GM10847 (cell line): ENCODE results near the gene CTNNBIP1.

Experiments used
- POLR2A ChIP-seq: IDR thresholded peaks from 2 replicates; pipeline ENCODE4 v1.6.1; 2011; ENCODE audit not compliant: insufficient read length; ENCODE audit errors: extremely low read depth

The CTNNBIP1 gene

DNA sequence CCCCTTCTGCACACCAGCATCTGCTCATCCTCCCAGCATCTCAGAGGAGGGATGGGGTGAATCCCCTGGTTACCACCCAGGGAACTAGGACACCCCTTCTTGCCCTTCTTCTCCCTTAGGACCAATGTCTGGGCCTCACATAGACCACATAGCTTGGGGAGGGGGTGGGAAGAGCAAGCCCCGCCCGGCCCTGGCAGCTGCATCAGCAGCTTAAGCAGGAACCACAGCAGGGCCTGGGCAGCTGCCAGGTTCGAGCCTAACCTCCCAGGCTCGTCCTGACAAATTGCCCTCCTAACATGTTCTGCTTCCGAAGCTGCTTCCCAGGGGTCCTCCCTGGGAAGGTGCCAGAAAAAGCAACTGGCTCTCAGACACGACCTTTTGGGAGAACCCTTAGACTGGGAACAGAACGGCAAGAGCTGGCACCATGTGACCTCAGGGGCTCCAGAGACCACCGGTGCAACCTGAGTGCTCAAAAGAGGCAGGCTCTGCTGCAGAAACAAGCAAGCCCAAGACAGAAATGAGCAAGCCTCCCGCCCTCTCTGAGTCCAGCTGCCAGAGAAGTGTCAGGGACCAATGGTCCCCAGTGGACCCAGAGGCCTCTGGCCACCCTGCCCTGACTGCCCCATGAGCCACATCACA is 67.9 kb downstream of the CTNNBIP1 start:
- no peak for TF ChIP-seq POLR2A

DNA sequence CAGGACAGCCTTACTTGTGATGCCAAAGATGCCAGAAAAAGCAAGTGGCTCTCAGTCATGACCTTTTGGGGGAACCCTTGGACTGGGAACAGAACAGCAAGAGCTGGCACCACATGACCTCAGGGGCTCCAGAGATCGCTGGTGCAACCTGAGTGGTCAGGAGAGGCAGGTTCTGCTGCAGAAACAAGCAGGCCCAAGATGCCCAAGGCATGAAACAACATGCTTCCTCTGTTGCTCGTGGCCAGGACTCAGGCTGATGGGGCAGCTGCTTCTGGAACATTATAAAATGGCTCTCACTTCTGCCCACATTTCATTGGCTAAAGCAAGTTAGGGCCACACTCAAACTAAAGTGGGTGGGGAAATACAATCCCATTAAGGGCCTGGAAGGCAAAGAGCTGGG is 68.6 kb downstream of the CTNNBIP1 start:
- no peak for TF ChIP-seq POLR2A

DNA sequence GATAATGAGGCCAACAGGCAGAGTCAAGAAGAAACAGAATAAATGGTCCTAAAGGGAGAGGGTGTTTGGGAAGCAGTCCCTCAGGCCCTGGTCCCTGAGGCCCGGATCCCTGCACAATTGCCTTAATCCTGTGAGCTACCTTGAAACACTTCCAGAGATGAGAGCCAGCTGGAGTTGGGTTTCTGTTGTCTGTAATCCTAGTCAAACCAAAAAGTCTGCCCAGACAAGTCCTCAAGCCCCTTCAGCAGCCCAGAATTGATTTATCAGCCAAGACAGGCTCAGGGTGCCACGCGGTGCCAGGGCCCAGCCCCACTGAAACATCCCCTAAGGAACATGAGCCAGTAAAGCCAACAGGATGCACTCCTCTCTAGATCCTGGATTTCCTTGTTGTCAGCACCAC is 69.9 kb downstream of the CTNNBIP1 start:
- TF ChIP-seq POLR2A, result no peak

DNA sequence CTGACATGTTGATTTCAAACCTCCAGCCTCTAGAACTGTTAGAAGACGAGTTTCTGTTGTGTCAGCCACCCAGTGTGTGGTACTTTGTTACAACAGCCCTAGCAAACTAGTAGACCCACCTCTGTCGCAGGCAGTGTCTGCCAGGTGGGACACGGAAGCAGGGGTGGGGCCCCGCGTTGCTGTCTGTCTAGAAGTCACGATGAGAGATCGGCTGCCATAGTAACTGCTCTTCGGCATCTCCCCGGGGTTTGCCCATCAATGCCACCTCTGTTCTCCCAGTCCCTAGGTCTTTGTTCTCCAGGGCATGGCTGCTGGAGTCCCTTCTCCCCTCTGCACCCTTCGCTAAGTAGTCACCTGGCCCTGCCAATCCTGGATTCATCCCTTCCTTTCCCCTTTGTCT is 71.1 kb downstream of the CTNNBIP1 start:
- TF ChIP-seq POLR2A, result no peak

DNA sequence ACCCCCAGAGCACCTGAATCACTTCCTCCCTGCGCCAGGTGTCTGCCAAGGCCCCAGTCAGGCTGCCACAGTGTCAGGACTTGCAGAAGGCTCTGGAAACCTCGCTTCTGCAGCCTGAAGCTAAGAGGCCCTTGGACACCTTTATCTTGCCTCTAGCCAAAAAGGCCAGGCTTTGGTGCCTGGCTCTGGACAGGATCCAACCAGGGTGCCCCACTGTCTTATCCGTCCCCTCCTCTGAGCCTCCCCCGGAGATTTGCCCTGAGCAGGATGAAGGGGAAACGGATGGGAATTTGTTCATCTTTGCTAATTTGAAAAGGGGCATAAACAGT is 73.5 kb downstream of the CTNNBIP1 start:
- TF ChIP-seq POLR2A, result no peak

DNA sequence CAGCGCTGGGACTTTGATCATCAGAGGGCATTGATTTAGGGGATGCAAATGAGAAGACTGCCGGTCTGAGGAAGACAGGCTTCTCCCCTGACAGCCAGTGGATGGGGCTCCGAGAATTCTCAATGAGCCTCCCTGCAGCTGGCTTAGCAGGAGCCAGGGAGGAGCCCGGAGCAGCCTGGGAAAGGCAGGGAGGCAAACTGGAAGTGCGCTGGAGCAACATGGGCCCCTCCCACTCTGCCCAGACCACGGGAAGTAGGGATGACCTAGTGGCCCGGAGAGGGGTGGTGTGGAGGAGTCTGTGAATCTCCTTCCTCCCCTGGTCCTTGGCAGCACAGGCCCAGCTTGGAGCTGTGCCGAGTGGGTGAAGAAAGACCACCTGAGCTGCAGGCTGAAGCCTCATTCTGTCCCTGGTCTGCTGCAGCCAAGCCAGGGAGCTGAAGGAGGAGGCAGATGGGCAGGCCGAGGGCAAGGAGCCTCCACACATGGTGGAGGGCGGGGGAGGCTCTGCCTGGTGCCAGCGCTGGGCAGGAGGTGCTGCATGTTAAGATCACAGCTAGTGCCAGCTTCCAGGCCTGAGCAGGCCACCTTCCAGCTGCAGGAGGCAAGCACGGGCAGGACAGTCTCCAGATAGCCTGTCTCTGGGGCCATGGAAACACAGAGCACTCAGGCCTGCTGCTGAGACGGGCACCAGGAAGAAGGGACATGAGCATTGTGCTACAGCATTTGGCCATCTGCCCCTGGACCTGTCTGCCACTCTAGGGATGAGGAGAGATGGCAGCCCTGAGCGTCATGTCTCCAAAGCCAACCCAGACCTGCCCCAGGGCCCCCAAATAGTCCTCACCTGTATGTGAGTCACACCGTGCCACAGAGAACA is 74.1 kb downstream of the CTNNBIP1 start:
- TF ChIP-seq POLR2A, result no peak

DNA sequence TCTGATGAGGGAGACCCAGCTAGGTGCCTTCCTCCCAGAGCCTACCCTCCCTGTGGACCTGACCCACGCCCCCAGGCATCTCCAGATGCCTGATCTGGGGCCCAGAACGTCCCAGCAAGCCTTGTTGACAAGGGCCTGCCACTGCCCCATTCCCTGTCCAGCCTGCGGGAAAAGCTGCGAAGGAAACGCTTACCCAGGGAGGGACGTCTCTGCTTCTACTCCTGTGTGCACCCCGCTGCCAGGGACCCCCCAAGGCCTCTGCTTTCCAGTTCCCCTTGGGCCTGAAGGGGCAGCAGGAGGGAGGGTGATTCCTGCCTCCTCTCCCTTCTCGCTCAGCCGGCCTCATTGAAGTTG is 74.7 kb downstream of the CTNNBIP1 start:
- no peak for TF ChIP-seq POLR2A

DNA sequence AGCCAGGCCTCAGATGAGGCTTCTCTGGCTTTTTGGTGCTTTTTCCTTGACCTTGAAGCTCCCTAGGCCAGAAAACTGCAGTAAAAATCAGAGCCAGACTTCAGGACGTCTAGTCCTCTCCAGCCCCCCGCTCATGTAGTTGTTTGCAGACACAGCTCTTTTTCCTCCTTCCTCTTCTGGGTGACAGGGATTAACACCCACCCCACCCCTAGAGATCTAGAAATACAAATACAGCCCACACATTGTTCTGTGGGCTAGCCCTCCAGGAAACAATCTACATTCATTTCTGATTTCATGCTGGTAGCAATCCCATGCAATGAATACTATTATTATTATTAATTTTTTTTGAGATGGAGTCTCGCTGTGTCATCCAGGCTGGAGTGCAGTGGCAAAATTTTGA is 76.4 kb downstream of the CTNNBIP1 start:
- TF ChIP-seq POLR2A, result no peak

DNA sequence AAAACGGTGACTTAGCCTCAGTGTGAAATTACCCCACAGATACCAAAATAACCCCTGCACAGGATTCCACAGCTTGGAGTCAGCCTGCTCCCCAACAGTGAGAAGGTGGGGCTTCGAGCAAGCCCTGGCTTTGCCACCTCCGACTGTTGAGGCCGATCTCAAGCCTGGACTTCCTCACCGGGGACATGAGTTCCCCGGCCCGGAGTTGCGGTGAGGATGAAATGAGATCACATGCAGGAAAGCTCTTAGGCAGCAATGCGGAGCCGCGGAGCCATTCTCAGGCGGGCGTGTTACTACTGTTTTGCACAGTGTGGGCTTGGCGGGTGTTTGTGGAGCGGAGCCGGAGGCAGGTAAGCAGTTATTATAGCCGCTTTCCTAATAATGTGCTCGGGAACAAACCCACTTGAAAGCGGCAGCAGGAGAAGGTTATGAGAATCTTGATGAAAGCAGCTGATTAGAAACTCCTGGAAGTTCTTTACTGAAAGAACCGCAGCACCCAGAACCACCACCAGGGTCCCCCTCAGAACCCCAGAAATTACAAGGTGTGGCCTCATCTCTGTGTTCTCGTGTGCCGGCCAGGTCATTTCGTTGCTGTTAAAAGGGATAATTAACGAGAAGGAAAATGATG is 82.4 kb downstream of the CTNNBIP1 start:
- no peak for TF ChIP-seq POLR2A

DNA sequence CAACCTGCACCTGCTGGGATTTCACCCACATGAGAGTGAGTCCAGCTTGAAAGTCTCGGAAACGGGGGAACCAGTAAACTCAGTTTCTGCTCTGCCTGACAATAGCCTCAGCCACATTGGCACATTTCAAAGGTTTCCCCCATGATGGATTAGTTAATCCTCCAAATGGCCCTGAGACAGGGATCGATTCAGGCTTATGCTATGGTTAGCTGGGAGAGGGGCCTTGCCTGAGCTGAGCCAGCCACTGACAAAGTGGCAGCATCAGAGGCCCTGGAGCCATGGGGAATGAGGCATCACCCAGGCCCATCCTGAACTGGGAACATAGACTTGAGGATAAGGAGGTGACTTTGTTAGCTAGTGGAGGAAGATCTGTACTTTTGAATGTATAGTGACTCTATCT is 83.5 kb downstream of the CTNNBIP1 start:
- TF ChIP-seq POLR2A, result no peak

DNA sequence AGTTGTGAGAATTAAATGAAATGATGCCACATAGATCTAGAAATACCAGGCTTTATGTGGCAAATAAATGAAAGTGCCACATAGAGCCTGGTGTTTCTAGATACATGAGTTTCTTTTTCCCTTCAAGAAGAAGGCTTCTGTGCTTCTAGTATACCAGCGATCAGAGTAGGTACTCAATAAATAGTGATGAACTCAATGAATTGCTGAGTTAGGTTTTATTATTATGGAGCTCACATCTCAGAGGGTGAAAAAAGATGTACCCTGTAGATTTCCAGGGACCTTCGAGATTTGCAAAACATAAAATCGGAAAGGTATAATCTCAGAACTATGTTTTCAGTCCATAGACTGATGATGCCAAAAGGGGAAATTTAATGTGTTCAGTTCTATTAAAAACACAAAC is 84.0 kb downstream of the CTNNBIP1 start:
- TF ChIP-seq POLR2A, result no peak

DNA sequence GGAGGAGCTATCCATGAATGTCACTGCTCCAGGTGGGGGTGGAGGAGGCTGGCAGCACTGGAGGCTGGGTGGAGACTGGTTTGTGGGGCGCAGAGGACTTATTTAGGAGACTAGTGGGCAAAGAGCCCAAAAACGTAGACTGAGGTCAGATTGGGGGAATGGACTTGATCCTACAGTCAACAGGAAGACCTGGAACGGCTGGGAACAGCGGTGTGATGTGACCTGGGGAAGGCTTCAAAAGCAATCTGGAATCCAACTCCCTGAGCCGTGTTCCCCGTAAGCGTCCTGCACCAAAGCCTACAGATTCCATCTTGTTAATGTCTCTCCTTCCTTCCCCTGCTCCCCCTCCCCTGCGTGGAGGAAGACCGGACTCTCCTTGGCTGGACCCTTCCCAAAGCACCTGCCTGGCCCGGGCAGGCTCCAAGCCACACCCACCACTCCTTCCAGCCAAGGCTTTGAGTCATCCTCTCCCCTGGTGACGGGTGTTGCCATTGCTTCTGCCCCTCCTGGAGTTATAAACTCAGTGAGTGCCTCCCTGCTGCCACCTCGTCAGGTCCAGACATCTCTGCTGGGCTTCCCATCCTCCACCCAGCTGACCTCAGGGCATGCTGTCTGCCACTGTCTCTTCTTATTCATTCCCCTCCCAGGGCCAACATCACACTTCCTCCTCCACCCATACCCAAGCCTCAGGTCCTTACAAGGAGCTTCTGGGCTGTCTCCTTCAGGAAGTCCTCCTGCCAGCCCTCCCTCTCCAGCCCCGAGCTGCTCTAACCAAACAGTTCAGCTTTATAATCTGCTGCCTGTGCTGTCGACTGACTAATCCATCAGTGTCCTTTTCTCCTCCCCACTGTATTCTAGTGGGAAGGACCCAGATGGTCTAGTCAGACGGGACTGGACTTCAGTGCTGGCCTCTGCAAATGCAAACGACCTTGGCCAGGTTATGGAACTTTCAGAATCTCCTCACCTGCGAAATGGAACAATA is 84.7 kb downstream of the CTNNBIP1 start:
- TF ChIP-seq POLR2A, result no peak

DNA sequence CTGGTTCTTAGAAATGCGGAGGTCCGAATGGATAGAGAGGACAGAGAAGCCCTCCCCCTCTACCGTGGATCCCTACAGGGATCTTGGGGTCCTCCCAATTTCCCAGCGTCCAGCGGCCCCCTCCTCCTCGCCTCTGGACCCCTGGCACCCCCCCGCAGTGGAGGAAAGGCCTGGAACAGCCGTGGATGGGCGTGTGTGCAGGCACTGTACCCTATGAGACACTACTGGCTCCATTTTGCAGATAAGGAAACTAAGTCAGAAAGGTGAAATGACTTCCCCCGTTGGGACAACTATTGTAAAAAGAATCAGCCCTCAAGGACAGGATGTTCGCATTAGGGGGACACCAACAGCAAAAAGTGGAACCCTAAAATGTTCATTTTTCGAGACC is 85.4 kb downstream of the CTNNBIP1 start:
- TF ChIP-seq POLR2A, result no peak

DNA sequence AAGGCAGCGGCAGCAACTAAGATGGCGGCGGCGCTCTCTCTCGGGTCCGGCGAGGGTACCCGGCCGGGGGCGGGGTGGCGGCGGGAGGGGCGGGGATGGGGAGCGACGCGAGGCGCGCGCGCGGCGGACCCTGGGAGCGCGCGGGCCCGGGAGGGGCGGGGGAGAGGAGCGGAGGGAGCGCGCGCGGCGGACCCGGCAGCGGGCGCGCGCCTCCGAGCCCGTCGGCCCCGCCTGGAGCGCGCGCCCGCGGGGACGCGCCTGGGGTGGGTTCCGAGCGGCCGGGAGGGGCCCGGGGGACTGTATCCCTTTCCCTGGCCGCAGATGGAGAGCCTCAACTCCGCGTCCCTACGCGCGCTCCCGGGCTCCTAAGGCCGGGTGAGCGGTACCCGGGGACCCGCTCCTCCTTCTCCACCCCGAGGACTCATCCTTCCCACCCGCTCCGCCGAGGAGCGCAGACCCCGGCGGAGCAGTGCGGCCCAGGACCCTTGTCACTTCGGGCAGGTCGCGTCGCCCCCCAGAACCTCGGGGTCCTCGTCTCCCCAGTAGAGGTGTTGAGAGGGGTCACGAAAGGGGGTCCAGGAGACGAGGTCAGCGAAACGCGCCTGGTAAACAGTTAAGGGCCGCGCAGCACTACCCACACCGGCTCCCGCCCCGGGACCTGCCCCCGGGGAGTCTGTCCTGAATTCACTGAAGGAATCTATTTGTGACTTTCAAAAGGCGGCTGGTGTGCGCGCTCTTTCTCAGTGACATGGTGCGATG is 85.9 kb downstream of the CTNNBIP1 start, which contains the start of gene CLSTN1:
CLSTN1 (minus strand) TSS at position 23 of the 759 bp plus-strand sequence. CDS start 232 bp downstream, outside the sequence.
- no peak for TF ChIP-seq POLR2A

DNA sequence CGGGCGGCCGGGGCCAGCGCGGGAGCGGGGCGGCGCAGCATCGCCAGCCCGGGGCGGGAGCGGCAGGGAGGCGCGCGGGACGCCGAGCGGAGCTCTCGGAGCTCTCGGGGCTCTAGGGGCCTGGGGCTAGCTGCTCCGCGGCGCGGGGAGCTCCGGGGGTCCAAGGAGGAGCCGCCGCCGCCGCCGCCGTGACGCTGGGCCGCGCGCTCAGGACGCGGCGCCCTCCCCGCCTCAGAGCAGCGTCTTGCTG is 86.5 kb downstream of the CTNNBIP1 start:
- peak; percentile 76 for TF ChIP-seq POLR2A
